Endothelial cell (in vitro differentiated cells): Measurements from ENCODE around the gene ASIC3. TPM values are rescaled to one million over a fixed set of nuclear protein-coding genes. Genes with fewer than 3 reads are reported as not detected.

Experiments
- DNase-seq: peaks from one replicate; pipeline ENCODE4 v3.0.0; 2021; ENCODE audit warnings: low spot score
- H3K27ac Mint-ChIP-seq: one replicate; pipeline ENCODE4 v1.8.0; 2021; ENCODE audit warnings: mixed read lengths, inconsistent platforms; ENCODE audit not compliant: unreplicated experiment
- H3K27me3 Mint-ChIP-seq: one replicate; pipeline ENCODE4 v1.8.0; 2021; ENCODE audit warnings: mild to moderate bottlenecking, moderate library complexity, mixed read lengths, inconsistent platforms; ENCODE audit not compliant: unreplicated experiment
- H3K36me3 Mint-ChIP-seq: one replicate; pipeline ENCODE4 v1.8.0; 2021; ENCODE audit warnings: mild to moderate bottlenecking, low read depth, mixed read lengths, inconsistent platforms; ENCODE audit not compliant: unreplicated experiment
- H3K4me1 Mint-ChIP-seq: one replicate; pipeline ENCODE4 v1.8.0; 2021; ENCODE audit warnings: mild to moderate bottlenecking, mixed read lengths, inconsistent platforms; ENCODE audit not compliant: unreplicated experiment
- H3K4me3 Mint-ChIP-seq: one replicate; pipeline ENCODE4 v1.8.0; 2021; ENCODE audit warnings: mild to moderate bottlenecking, mixed read lengths, inconsistent platforms; ENCODE audit not compliant: unreplicated experiment
- H3K9me3 Mint-ChIP-seq: one replicate; pipeline ENCODE4 v1.8.0; 2021; ENCODE audit warnings: mixed read lengths, inconsistent platforms; ENCODE audit not compliant: unreplicated experiment
- total RNA-seq: library from RNA; stranded (reverse); fragmentation: NEBNext Ultra II Directional; extraction: Animal tissue kit (Norgen Biotek cat#: 25700); gene quantifications from one replicate; pipeline ENCODE4 v1.2.1, GENCODE V29; 2021; ENCODE audit not compliant: unreplicated experiment
- TF ChIP-seq, protein P1 (sequence below): fragments of 200-600 bp; sonication (generic); IDR thresholded peaks from one replicate; pipeline ENCODE4 v1.5.0; 2021; ENCODE audit warnings: antibody characterized with exemption; ENCODE audit not compliant: unreplicated experiment

The ASIC3 gene
- total RNA-seq, 1 donor from 2014 or later: 3.4 TPM

GRCh38 chr7:151073990-151074389 is 25.7 kb downstream of the ASIC3 start:
- Mint-ChIP-seq H3K4me1 (peaks cover 5% of the 10 kb centered on the region), H3K36me3 (peaks cover 23% of the 10 kb centered on the region), H3K27ac (no peak overlapping the region), H3K4me3 (no peak overlapping the region), H3K9me3 (no peaks in the 10 kb centered on the region), H3K27me3 (peaks cover 13% of the 10 kb centered on the region)
- TF ChIP-seq, protein P1, sequence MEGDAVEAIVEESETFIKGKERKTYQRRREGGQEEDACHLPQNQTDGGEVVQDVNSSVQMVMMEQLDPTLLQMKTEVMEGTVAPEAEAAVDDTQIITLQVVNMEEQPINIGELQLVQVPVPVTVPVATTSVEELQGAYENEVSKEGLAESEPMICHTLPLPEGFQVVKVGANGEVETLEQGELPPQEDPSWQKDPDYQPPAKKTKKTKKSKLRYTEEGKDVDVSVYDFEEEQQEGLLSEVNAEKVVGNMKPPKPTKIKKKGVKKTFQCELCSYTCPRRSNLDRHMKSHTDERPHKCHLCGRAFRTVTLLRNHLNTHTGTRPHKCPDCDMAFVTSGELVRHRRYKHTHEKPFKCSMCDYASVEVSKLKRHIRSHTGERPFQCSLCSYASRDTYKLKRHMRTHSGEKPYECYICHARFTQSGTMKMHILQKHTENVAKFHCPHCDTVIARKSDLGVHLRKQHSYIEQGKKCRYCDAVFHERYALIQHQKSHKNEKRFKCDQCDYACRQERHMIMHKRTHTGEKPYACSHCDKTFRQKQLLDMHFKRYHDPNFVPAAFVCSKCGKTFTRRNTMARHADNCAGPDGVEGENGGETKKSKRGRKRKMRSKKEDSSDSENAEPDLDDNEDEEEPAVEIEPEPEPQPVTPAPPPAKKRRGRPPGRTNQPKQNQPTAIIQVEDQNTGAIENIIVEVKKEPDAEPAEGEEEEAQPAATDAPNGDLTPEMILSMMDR: no peak
- no peak for DNase-seq

- DNase-seq: no peak
- Mint-ChIP-seq H3K4me1 (peaks cover 12% of the 10 kb centered on the region), H3K27ac (no peak overlapping the region), H3K36me3 (peaks cover 21% of the 10 kb centered on the region), H3K27me3 (peaks cover 18% of the 10 kb centered on the region), H3K4me3 (no peak overlapping the region), H3K9me3 (no peaks in the 10 kb centered on the region)
- TF ChIP-seq, protein P1: no peak
These were observed 26.7 kb downstream of the ASIC3 start for GRCh38 chr7:151074817-151075661.

DNA sequence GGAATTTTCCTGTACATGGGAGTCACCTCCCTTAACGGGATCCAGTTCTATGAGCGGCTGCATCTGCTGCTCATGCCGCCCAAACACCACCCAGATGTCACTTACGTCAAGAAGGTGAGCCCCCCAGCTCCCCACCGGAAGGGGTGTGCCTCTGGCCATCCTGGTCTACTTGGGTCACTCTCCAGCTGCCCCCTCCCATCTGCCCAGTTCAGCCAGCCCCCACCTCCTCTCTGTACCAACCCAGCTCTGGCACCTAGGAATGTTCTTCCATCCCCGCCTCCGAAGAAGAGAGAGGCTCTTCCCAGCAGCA is 27.3 kb downstream of the ASIC3 start:
- TF ChIP-seq, protein P1: no peak
- Mint-ChIP-seq H3K4me3 (no peak overlapping the region), H3K4me1 (peaks cover 13% of the 10 kb centered on the region), H3K36me3 (peaks cover 21% of the 10 kb centered on the region), H3K9me3 (no peaks in the 10 kb centered on the region), H3K27me3 (peaks cover 18% of the 10 kb centered on the region), H3K27ac (no peak overlapping the region)
- no peak for DNase-seq

DNA sequence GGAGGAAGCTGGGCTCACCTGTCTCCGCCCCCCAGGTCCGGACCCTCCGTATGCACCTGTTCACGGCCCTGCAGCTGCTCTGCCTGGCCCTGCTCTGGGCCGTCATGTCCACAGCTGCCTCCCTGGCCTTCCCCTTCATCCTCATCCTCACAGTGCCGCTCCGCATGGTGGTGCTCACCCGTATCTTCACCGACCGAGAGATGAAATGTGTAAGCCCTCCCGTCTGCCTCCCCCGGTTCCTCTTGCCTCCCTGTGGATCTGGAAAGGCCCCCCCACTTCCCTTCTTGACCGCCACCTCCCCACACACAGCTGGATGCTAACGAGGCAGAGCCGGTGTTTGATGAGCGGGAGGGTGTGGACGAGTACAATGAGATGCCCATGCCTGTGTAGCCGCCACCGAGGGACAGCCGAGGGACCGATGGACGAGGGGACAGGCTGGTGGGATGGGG is 27.7 kb downstream of the ASIC3 start:
- H3K4me3 Mint-ChIP-seq: no peak overlapping the region
- no peak overlapping the region for H3K27ac Mint-ChIP-seq
- peaks cover 21% of the 10 kb centered on the region for H3K36me3 Mint-ChIP-seq
- DNase-seq: no peak
- H3K9me3 Mint-ChIP-seq: no peaks in the 10 kb centered on the region
- TF ChIP-seq, protein P1: no peak
- H3K4me1 Mint-ChIP-seq: peaks cover 13% of the 10 kb centered on the region
- H3K27me3 Mint-ChIP-seq: peaks cover 18% of the 10 kb centered on the region
